ENCODE data around the gene AKAP12.
A peak's percentile ranks its signal among the peaks of the same experiment; 100 is the strongest.

The AKAP12 gene

GRCh38 chr6:151299011-151299410 lies 59.2 kb downstream of the AKAP12 start:
- Histone ChIP-seq H2BK5ac (ENCODE audit: low read depth, low read length, poor library complexity, severe bottlenecking) (no peak overlapping the region), H3K4me2 (ENCODE audit: low read length, poor library complexity, severe bottlenecking) (no peak overlapping the region), H3K4me1 (ENCODE audit: control insufficient read depth, insufficient read depth, low read depth, low read length) (peaks cover 8% of the 10 kb centered on the region), H3K27ac (ENCODE audit: low read length, poor library complexity, severe bottlenecking) (no peak overlapping the region), H2BK120ac (ENCODE audit: low read depth, low read length) (no peak overlapping the region), H2AK5ac (ENCODE audit: low read length, severe bottlenecking) (no peak overlapping the region), H4K8ac (ENCODE audit: low read length) (no peak overlapping the region), H3K23ac (ENCODE audit: low read length in 2 of 2) (no peak overlapping the region), H2BK12ac (ENCODE audit: low read length in 2 of 2) (no peak overlapping the region), H3K18ac (ENCODE audit: low read depth in 1 of 2, low read length in 2 of 2) (no peak overlapping the region), H3K4me3 (ENCODE audit: insufficient read depth in 1 of 2, low read depth in 1 of 2, low read length in 2 of 2) (no peak overlapping the region), H3K9ac (ENCODE audit: low read length) (no peak overlapping the region), H3K14ac (ENCODE audit: low read length in 2 of 2) (no peak overlapping the region), H3K9me3 (ENCODE audit: control insufficient read depth, low read length) (no peaks in the 10 kb centered on the region), H2BK15ac (ENCODE audit: low read depth, poor library complexity, severe bottlenecking) (no peak overlapping the region), H3K36me3 (ENCODE audit: control insufficient read depth in 1 of 2, insufficient read depth in 2 of 2, low read depth in 1 of 2, low read length in 2 of 2) (peaks cover 0 to 6% of the 10 kb centered on the region in 2 experiments), H3K27me3 (ENCODE audit: control insufficient read depth in 1 of 2, insufficient read depth in 1 of 2, low read length in 2 of 2) (no peaks in the 10 kb centered on the region), H3K79me1 (replicated peaks; ENCODE audit: low read length, poor library complexity, severe bottlenecking) (peaks cover 15% of the 10 kb centered on the region), H3K4ac (ENCODE audit: low read depth in 1 of 2, low read length in 2 of 2) (no peak overlapping the region), H2AFZ (ENCODE audit: low read depth, low read length) (no peak overlapping the region), H4K91ac (ENCODE audit: low read length) (no peak overlapping the region)
- no peak for DNase-seq
- 45% methylated on average over 3 of the region's 4 CpGs for WGBS

DNA sequence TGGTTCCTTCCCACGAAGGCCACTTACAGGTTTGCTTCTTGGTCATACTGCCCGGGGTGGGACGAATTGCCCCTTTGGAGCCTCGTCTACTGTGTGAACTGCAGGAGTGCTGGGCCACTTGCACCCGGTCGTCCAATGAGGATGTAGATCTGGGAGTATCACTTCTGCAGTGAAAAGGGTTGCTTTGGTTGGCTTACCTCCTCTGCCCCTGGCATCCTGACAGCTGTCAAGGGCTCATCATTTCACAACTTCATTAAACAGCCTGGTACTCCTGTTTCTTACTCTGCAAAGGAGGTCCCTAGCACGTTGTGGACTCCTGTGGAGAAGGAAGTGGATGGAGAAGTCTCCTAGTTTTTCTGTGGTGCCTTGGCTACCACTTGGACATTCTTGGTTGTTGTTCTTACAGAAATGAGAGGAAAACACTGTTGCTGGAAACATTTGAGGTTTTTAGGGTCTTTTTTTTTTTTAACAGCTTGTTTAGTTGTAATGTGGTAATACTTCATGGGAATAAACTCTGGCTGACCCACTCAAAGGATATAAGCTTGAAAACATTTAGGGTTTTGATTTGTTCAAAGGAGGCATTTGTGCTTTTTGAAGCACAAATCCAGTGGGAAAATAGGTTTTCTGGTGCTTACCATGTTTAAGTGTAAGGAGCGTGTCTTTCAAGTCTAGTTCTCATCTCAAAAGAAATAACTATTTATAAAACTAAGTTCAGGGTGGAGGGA lies 60.7 kb downstream of the AKAP12 start:
- Histone ChIP-seq H3K14ac (ENCODE audit: low read length in 2 of 2) (no peak overlapping the region), H3K23ac (ENCODE audit: low read length in 2 of 2) (peak overlapping the region in 1 of 2 experiments; percentile 48), H4K8ac (ENCODE audit: low read length) (no peak overlapping the region), H2AK5ac (ENCODE audit: low read length, severe bottlenecking) (no peak overlapping the region), H3K4ac (ENCODE audit: low read depth in 1 of 2, low read length in 2 of 2) (peak overlapping the region in 1 of 2 experiments; percentile 79), H3K4me3 (ENCODE audit: insufficient read depth in 1 of 2, low read depth in 1 of 2, low read length in 2 of 2) (no peak overlapping the region), H3K36me3 (ENCODE audit: control insufficient read depth in 1 of 2, insufficient read depth in 2 of 2, low read depth in 1 of 2, low read length in 2 of 2) (peaks cover 0 to 6% of the 10 kb centered on the region in 2 experiments), H3K27me3 (ENCODE audit: control insufficient read depth in 1 of 2, insufficient read depth in 1 of 2, low read length in 2 of 2) (no peaks in the 10 kb centered on the region), H3K4me1 (ENCODE audit: control insufficient read depth, insufficient read depth, low read depth, low read length) (peaks cover 8% of the 10 kb centered on the region), H3K18ac (ENCODE audit: low read depth in 1 of 2, low read length in 2 of 2) (peak overlapping the region in 1 of 2 experiments; percentile 0), H2BK15ac (ENCODE audit: low read depth, poor library complexity, severe bottlenecking) (no peak overlapping the region), H2AFZ (ENCODE audit: low read depth, low read length) (no peak overlapping the region), H4K91ac (ENCODE audit: low read length) (peak overlapping the region; percentile 52), H3K9me3 (ENCODE audit: control insufficient read depth, low read length) (no peaks in the 10 kb centered on the region), H3K4me2 (ENCODE audit: low read length, poor library complexity, severe bottlenecking) (no peak overlapping the region), H3K27ac (ENCODE audit: low read length, poor library complexity, severe bottlenecking) (no peak overlapping the region), H3K79me1 (replicated peaks; ENCODE audit: low read length, poor library complexity, severe bottlenecking) (peaks cover 17% of the 10 kb centered on the region), H2BK5ac (ENCODE audit: low read depth, low read length, poor library complexity, severe bottlenecking) (no peak overlapping the region), H2BK120ac (ENCODE audit: low read depth, low read length) (no peak overlapping the region), H2BK12ac (ENCODE audit: low read length in 2 of 2) (no peak overlapping the region), H3K9ac (ENCODE audit: low read length) (no peak overlapping the region)
- WGBS = 89% methylated on average over 7 of the region's 8 CpGs
- no peak for DNase-seq

GRCh38 chr6:151301547-151301946 lies 61.8 kb downstream of the AKAP12 start:
- WGBS = 98% methylated on average over 4 of the region's 8 CpGs
- Histone ChIP-seq H2BK12ac (ENCODE audit: low read length in 2 of 2) (no peak overlapping the region), H3K4ac (ENCODE audit: low read depth in 1 of 2, low read length in 2 of 2) (no peak overlapping the region), H2BK5ac (ENCODE audit: low read depth, low read length, poor library complexity, severe bottlenecking) (no peak overlapping the region), H2AFZ (ENCODE audit: low read depth, low read length) (no peak overlapping the region), H3K9ac (ENCODE audit: low read length) (no peak overlapping the region), H3K79me1 (replicated peaks; ENCODE audit: low read length, poor library complexity, severe bottlenecking) (peaks cover 18% of the 10 kb centered on the region), H3K14ac (ENCODE audit: low read length in 2 of 2) (no peak overlapping the region), H3K27ac (ENCODE audit: low read length, poor library complexity, severe bottlenecking) (no peak overlapping the region), H4K91ac (ENCODE audit: low read length) (no peak overlapping the region), H3K36me3 (ENCODE audit: control insufficient read depth in 1 of 2, insufficient read depth in 2 of 2, low read depth in 1 of 2, low read length in 2 of 2) (peaks cover 0 to 15% of the 10 kb centered on the region in 2 experiments), H3K18ac (ENCODE audit: low read depth in 1 of 2, low read length in 2 of 2) (no peak overlapping the region), H2BK15ac (ENCODE audit: low read depth, poor library complexity, severe bottlenecking) (no peak overlapping the region), H2BK120ac (ENCODE audit: low read depth, low read length) (no peak overlapping the region), H3K27me3 (ENCODE audit: control insufficient read depth in 1 of 2, insufficient read depth in 1 of 2, low read length in 2 of 2) (no peaks in the 10 kb centered on the region), H3K23ac (ENCODE audit: low read length in 2 of 2) (no peak overlapping the region), H3K9me3 (ENCODE audit: control insufficient read depth, low read length) (no peaks in the 10 kb centered on the region), H3K4me1 (ENCODE audit: control insufficient read depth, insufficient read depth, low read depth, low read length) (peaks cover 5% of the 10 kb centered on the region), H4K8ac (ENCODE audit: low read length) (no peak overlapping the region), H3K4me2 (ENCODE audit: low read length, poor library complexity, severe bottlenecking) (no peak overlapping the region), H3K4me3 (ENCODE audit: insufficient read depth in 1 of 2, low read depth in 1 of 2, low read length in 2 of 2) (no peak overlapping the region), H2AK5ac (ENCODE audit: low read length, severe bottlenecking) (no peak overlapping the region)
- no peak for DNase-seq

DNA sequence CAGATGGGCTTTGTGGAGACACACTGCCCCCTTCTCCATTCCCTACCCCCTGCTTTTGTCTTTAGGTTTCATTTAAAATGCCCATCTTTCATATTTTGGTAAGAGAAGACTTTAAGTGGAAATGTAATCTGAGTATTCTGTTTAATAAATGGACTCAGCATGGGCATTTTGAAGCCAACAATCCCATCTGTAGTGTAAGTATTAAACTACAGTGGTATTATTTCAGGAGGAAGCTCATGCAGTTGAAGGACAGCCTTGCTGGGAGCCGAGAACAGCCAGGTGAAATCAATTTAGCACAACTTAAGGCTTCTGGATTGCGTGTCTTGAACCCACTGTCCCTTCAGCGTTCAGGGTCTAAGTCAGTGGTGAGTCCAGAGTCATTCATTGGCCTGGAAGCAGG lies 63.5 kb downstream of the AKAP12 start:
- Histone ChIP-seq H2AFZ (ENCODE audit: low read depth, low read length) (no peak overlapping the region), H3K4ac (ENCODE audit: low read depth in 1 of 2, low read length in 2 of 2) (no peak overlapping the region), H4K91ac (ENCODE audit: low read length) (no peak overlapping the region), H3K27me3 (ENCODE audit: control insufficient read depth in 1 of 2, insufficient read depth in 1 of 2, low read length in 2 of 2) (no peaks in the 10 kb centered on the region), H2AK5ac (ENCODE audit: low read length, severe bottlenecking) (no peak overlapping the region), H2BK120ac (ENCODE audit: low read depth, low read length) (no peak overlapping the region), H3K4me3 (ENCODE audit: insufficient read depth in 1 of 2, low read depth in 1 of 2, low read length in 2 of 2) (no peak overlapping the region), H3K9me3 (ENCODE audit: control insufficient read depth, low read length) (no peaks in the 10 kb centered on the region), H2BK15ac (ENCODE audit: low read depth, poor library complexity, severe bottlenecking) (no peak overlapping the region), H4K8ac (ENCODE audit: low read length) (no peak overlapping the region), H3K18ac (ENCODE audit: low read depth in 1 of 2, low read length in 2 of 2) (no peak overlapping the region), H3K14ac (ENCODE audit: low read length in 2 of 2) (no peak overlapping the region), H3K79me1 (replicated peaks; ENCODE audit: low read length, poor library complexity, severe bottlenecking) (peaks cover 19% of the 10 kb centered on the region), H2BK12ac (ENCODE audit: low read length in 2 of 2) (no peak overlapping the region), H3K9ac (ENCODE audit: low read length) (no peak overlapping the region), H3K23ac (ENCODE audit: low read length in 2 of 2) (no peak overlapping the region), H3K4me1 (ENCODE audit: control insufficient read depth, insufficient read depth, low read depth, low read length) (peaks cover 3% of the 10 kb centered on the region), H3K27ac (ENCODE audit: low read length, poor library complexity, severe bottlenecking) (no peak overlapping the region), H3K4me2 (ENCODE audit: low read length, poor library complexity, severe bottlenecking) (no peak overlapping the region), H2BK5ac (ENCODE audit: low read depth, low read length, poor library complexity, severe bottlenecking) (no peak overlapping the region), H3K36me3 (ENCODE audit: control insufficient read depth in 1 of 2, insufficient read depth in 2 of 2, low read depth in 1 of 2, low read length in 2 of 2) (peaks cover 5 to 26% of the 10 kb centered on the region in 2 experiments)
- WGBS = 92% methylated on average over 3 of the region's 3 CpGs
- no peak for DNase-seq

Measured in mesenchymal stem cell (in vitro differentiated cells and primary cell).